Measurements from ENCODE around the gene IGHMBP2.

IGHMBP2 gene

GRCh38 chr11:68968306-68969250, 64.9 kb downstream of the IGHMBP2 start:
- no peak for TF ChIP-seq EZH2 (IDR thresholded peaks at IDR 0.05; ENCODE audit: borderline replicate concordance, low read depth, low read length, severe bottlenecking)
- no peak for TF ChIP-seq CTCF (IDR thresholded peaks at IDR 0.05; ENCODE audit: borderline replicate concordance, extremely low read depth, low read length, poor library complexity, severe bottlenecking)
- H3K36me3 ChIP-seq (ENCODE audit: insufficient read depth, low read length): no peaks in the 10 kb centered on the region
- H3K4me3 ChIP-seq (ENCODE audit: low read depth in 1 of 2, low read length in 2 of 2): no peak overlapping the region
- no peak overlapping the region for H2AFZ ChIP-seq (ENCODE audit: low read depth, low read length)
- DNase-seq: no peak
- no peak overlapping the region for H3K9ac ChIP-seq (ENCODE audit: low read depth, low read length)
- ATAC-seq (ENCODE audit: insufficient read depth, low read depth): no peak
- H3K4me2 ChIP-seq (ENCODE audit: insufficient read depth, low read length): no peak overlapping the region
- no peaks in the 10 kb centered on the region for H3K9me3 ChIP-seq (ENCODE audit: insufficient read depth, low read length, severe bottlenecking)
- H3K79me2 ChIP-seq (ENCODE audit: insufficient read depth, low read length): no peaks in the 10 kb centered on the region
- no peak overlapping the region for H3K27ac ChIP-seq (ENCODE audit: low read length)
- no peaks in the 10 kb centered on the region for H4K20me1 ChIP-seq (ENCODE audit: insufficient read depth, low read length)
- H3K27me3 ChIP-seq (ENCODE audit: insufficient read depth, low read length, poor library complexity): no peaks in the 10 kb centered on the region
- no peaks in the 10 kb centered on the region for H3K4me1 ChIP-seq (ENCODE audit: insufficient read depth, low read length)

- no peaks in the 10 kb centered on the region for H3K27me3 ChIP-seq (ENCODE audit: insufficient read depth, low read length, poor library complexity)
- H3K27ac ChIP-seq (ENCODE audit: low read length): no peak overlapping the region
- no peak overlapping the region for H3K9ac ChIP-seq (ENCODE audit: low read depth, low read length)
- H2AFZ ChIP-seq (ENCODE audit: low read depth, low read length): no peak overlapping the region
- H3K36me3 ChIP-seq (ENCODE audit: insufficient read depth, low read length): no peaks in the 10 kb centered on the region
- no peak overlapping the region for H3K4me3 ChIP-seq (ENCODE audit: low read depth in 1 of 2, low read length in 2 of 2)
- no peaks in the 10 kb centered on the region for H3K4me1 ChIP-seq (ENCODE audit: insufficient read depth, low read length)
- no peaks in the 10 kb centered on the region for H3K9me3 ChIP-seq (ENCODE audit: insufficient read depth, low read length, severe bottlenecking)
- H3K79me2 ChIP-seq (ENCODE audit: insufficient read depth, low read length): no peaks in the 10 kb centered on the region
- no peaks in the 10 kb centered on the region for H4K20me1 ChIP-seq (ENCODE audit: insufficient read depth, low read length)
- H3K4me2 ChIP-seq (ENCODE audit: insufficient read depth, low read length): no peak overlapping the region
- DNase-seq: no peak
- no peak for ATAC-seq (ENCODE audit: insufficient read depth, low read depth)
- no peak for TF ChIP-seq CTCF (IDR thresholded peaks at IDR 0.05; ENCODE audit: borderline replicate concordance, extremely low read depth, low read length, poor library complexity, severe bottlenecking)
- no peak for TF ChIP-seq EZH2 (IDR thresholded peaks at IDR 0.05; ENCODE audit: borderline replicate concordance, low read depth, low read length, severe bottlenecking)
Measured at GRCh38 chr11:68969386-68969785, 65.7 kb downstream of the IGHMBP2 start.

GRCh38 chr11:68970921-68971636, 67.4 kb downstream of the IGHMBP2 start:
- Histone ChIP-seq H3K27ac (ENCODE audit: low read length) (no peak overlapping the region), H3K9ac (ENCODE audit: low read depth, low read length) (no peak overlapping the region), H3K27me3 (ENCODE audit: insufficient read depth, low read length, poor library complexity) (no peaks in the 10 kb centered on the region), H3K79me2 (ENCODE audit: insufficient read depth, low read length) (no peaks in the 10 kb centered on the region), H4K20me1 (ENCODE audit: insufficient read depth, low read length) (no peaks in the 10 kb centered on the region), H2AFZ (ENCODE audit: low read depth, low read length) (no peak overlapping the region), H3K4me1 (ENCODE audit: insufficient read depth, low read length) (no peaks in the 10 kb centered on the region), H3K9me3 (ENCODE audit: insufficient read depth, low read length, severe bottlenecking) (no peaks in the 10 kb centered on the region), H3K4me3 (ENCODE audit: low read depth in 1 of 2, low read length in 2 of 2) (no peak overlapping the region), H3K36me3 (ENCODE audit: insufficient read depth, low read length) (no peaks in the 10 kb centered on the region), H3K4me2 (ENCODE audit: insufficient read depth, low read length) (no peak overlapping the region)
- DNase-seq: no peak
- no peak for TF ChIP-seq EZH2 (IDR thresholded peaks at IDR 0.05; ENCODE audit: borderline replicate concordance, low read depth, low read length, severe bottlenecking)
- no peak for TF ChIP-seq CTCF (IDR thresholded peaks at IDR 0.05; ENCODE audit: borderline replicate concordance, extremely low read depth, low read length, poor library complexity, severe bottlenecking)
- no peak for ATAC-seq (ENCODE audit: insufficient read depth, low read depth)

Data from DND-41 (cell line).